SIG-M5 treated with dmso at 0.1 percent for 504 hours (cell line): ENCODE measurements around the gene FOXP1.

Experiments used
- DNase-seq: peaks from one replicate; lab custom pipeline; 2025; ENCODE audit not compliant: unreplicated experiment; lab: John Stamatoyannopoulos, UW

FOXP1 gene

GRCh38 chr3:71251156-71251775 lies 332.3 kb downstream of the FOXP1 start:
- no peak for DNase-seq

- DNase-seq = no peak
These were observed 333.5 kb downstream of the FOXP1 start for GRCh38 chr3:71250026-71250425.

GRCh38 chr3:71247958-71248335 lies 335.6 kb downstream of the FOXP1 start:
- DNase-seq = no peak

- DNase-seq = no peak
These were observed 336.1 kb downstream of the FOXP1 start for GRCh38 chr3:71247221-71247957.

GRCh38 chr3:71245971-71246880 lies 337.3 kb downstream of the FOXP1 start:
- no peak for DNase-seq

GRCh38 chr3:71244826-71245488 lies 338.6 kb downstream of the FOXP1 start:
- no peak for DNase-seq

- no peak for DNase-seq
These were observed 339.2 kb downstream of the FOXP1 start for GRCh38 chr3:71244153-71244825.

GRCh38 chr3:71243229-71243628 lies 340.3 kb downstream of the FOXP1 start:
- DNase-seq = no peak

GRCh38 chr3:71241981-71242560 lies 341.5 kb downstream of the FOXP1 start:
- DNase-seq = no peak

GRCh38 chr3:71241246-71241901 lies 342.2 kb downstream of the FOXP1 start:
- no peak for DNase-seq

GRCh38 chr3:71240034-71240433 lies 343.5 kb downstream of the FOXP1 start:
- DNase-seq = no peak

GRCh38 chr3:71238355-71238757 lies 345.2 kb downstream of the FOXP1 start:
- no peak for DNase-seq

GRCh38 chr3:71237672-71238071 lies 345.9 kb downstream of the FOXP1 start:
- DNase-seq = no peak

- no peak for DNase-seq
These were observed 347.7 kb downstream of the FOXP1 start for GRCh38 chr3:71235846-71236245.

GRCh38 chr3:71232895-71233294 lies 350.6 kb downstream of the FOXP1 start:
- no peak for DNase-seq

GRCh38 chr3:71232175-71232679 lies 351.3 kb downstream of the FOXP1 start:
- no peak for DNase-seq

- no peak for DNase-seq
These were observed 351.8 kb downstream of the FOXP1 start for GRCh38 chr3:71231680-71232079.

GRCh38 chr3:71229905-71230657 lies 353.4 kb downstream of the FOXP1 start:
- DNase-seq = no peak
